ENCODE results near the gene STK11.
A peak's percentile ranks its signal among the peaks of the same experiment; 100 is the strongest.

The STK11 gene

GRCh38 chr19:1205114-1206099 is at the start of gene STK11:
Gene STK11 (plus strand): TSS chr19:1205778. CDS start chr19:1206914, 1,136 bp downstream.
- TF ChIP-seq CTCF (IDR thresholded peaks at IDR 0.05; ENCODE audit: low read depth, low read length, missing control alignments), result no peak
- H3K4me3 ChIP-seq (ENCODE audit: low read depth, low read length), result peak within 1 kb of the TSS; percentile 82
- peak; percentile 80 for DNase-seq (ENCODE audit: low read depth)

- no peak for DNase-seq (ENCODE audit: low read depth)
- TF ChIP-seq CTCF (IDR thresholded peaks at IDR 0.05; ENCODE audit: low read depth, low read length, missing control alignments), result no peak
- no peak overlapping the region for H3K4me3 ChIP-seq (ENCODE audit: low read depth, low read length)
Measured at GRCh38 chr19:1156305-1156801, 49.2 kb upstream of the STK11 start.

GRCh38 chr19:1156830-1157615 is 48.6 kb upstream of the STK11 start:
- no peak overlapping the region for H3K4me3 ChIP-seq (ENCODE audit: low read depth, low read length)
- DNase-seq (ENCODE audit: low read depth), result no peak
- no peak for TF ChIP-seq CTCF (IDR thresholded peaks at IDR 0.05; ENCODE audit: low read depth, low read length, missing control alignments)

GRCh38 chr19:1157931-1158884 is 47.4 kb upstream of the STK11 start:
- TF ChIP-seq CTCF (IDR thresholded peaks at IDR 0.05; ENCODE audit: low read depth, low read length, missing control alignments), result no peak
- H3K4me3 ChIP-seq (ENCODE audit: low read depth, low read length), result no peak overlapping the region
- no peak for DNase-seq (ENCODE audit: low read depth)

GRCh38 chr19:1158885-1159448 is 46.6 kb upstream of the STK11 start:
- TF ChIP-seq CTCF (IDR thresholded peaks at IDR 0.05; ENCODE audit: low read depth, low read length, missing control alignments), result no peak
- H3K4me3 ChIP-seq (ENCODE audit: low read depth, low read length), result no peak overlapping the region
- DNase-seq (ENCODE audit: low read depth), result no peak

Data from GM12864 (cell line).